Gastrocnemius medialis (tissue), 4 donors: ENCODE measurements around the gene DDX27.

Experiments
- CTCF ChIP-seq, 5 experiments: fragments of 450-650 bp in 3 of 5; fragments of 200-600 bp in 2 of 5; sonication (generic) in 2 of 5; IDR thresholded peaks in 4 of 5; conservative IDR thresholded peaks in 1 of 5; 1 replicate in 4 of 5; 2 replicates in 1 of 5; pipeline ENCODE4 v1.5.1; 2016 to 2019; ENCODE audit warnings: antibody characterized with exemption in 5 of 5, mild to moderate bottlenecking in 3 of 5, moderate library complexity in 3 of 5
- POLR2A ChIP-seq, 2 donors: fragments of 450-650 bp; IDR thresholded peaks; one replicate each; pipeline ENCODE4 v1.6.1; 2017; ENCODE audit warnings: antibody characterized with exemption in 2 of 2, mild to moderate bottlenecking in 2 of 2, moderate library complexity in 2 of 2

GRCh38 chr20:49170714-49171113 lies 48.5 kb upstream of the DDX27 start:
- TF ChIP-seq CTCF (IDR thresholded peaks at IDR 0.05 in 4 of 5, conservative IDR thresholded peaks at IDR 0.05 in 1 of 5) (no peak), POLR2A (IDR thresholded peaks at IDR 0.05) (no peak)
